HL-60/S4 treated with phorbol 12-myristate 13-acetate at 8.2 ng/mL for 4 days and 3 days (cell line): ENCODE measurements around the gene RAB22A.
"Not testable (repeated sequence)": the region's sequence is repeated elsewhere in the genome, so short reads cannot be mapped to it uniquely, and the experiment has no call there.

ENCODE experiments used
- in situ Hi-C: fragments of 300-500 bp; cut with MboI; formaldehyde crosslinking; loops from 2 replicates; pipeline ENCODE4 v1.15.0; 2022; ENCODE audit warnings: low sequenced_read_pairs

Gene RAB22A

GRCh38 chr20:58407966-58408557, 98.5 kb downstream of the RAB22A start:
- in situ Hi-C loops, result no loop called here

GRCh38 chr20:58408603-58409246, 99.2 kb downstream of the RAB22A start:
- in situ Hi-C loops, result no loop called here

GRCh38 chr20:58414216-58414615, 104.7 kb downstream of the RAB22A start:
- in situ Hi-C loops, result not testable (repeated sequence)

- in situ Hi-C loops, result not testable (repeated sequence)
Observed at GRCh38 chr20:58414786-58415185, 105.3 kb downstream of the RAB22A start.

GRCh38 chr20:58416057-58416456, 106.5 kb downstream of the RAB22A start:
- in situ Hi-C loops, result no loop called here

- in situ Hi-C loops, result no loop called here
Observed at GRCh38 chr20:58416835-58417234, 107.3 kb downstream of the RAB22A start.
